NCI-H2196 (cell line): ENCODE data around the gene TOM1L2.
"Not testable (repeated sequence)": the region's sequence is repeated elsewhere in the genome, so short reads cannot be mapped to it uniquely, and the experiment has no call there.

ENCODE experiments used
- DNase-seq: peaks from one replicate; lab custom pipeline; 2025; ENCODE audit not compliant: unreplicated experiment; lab: John Stamatoyannopoulos, UW

Gene TOM1L2

DNA sequence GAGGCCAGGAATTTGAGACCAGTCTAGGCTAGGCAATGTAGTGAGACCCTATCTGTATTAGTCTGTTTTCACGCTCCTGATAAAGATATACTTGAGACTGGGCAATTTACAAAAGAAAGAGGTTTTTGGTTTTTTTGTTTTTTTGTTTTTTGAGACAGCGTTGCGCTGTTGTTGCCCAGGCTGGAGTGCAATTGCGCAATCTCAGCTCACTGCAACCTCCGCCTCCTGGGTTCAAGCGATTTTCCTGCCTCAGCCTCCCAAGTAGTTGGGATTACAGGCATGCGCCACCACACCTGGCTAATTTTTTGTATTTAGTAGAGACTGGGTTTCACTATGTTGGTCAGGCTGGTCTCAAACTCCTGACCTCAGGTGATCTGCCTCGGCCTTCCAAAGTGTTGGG lies 23.7 kb upstream of the TOM1L2 start:
- DNase-seq: not testable (repeated sequence)

DNA sequence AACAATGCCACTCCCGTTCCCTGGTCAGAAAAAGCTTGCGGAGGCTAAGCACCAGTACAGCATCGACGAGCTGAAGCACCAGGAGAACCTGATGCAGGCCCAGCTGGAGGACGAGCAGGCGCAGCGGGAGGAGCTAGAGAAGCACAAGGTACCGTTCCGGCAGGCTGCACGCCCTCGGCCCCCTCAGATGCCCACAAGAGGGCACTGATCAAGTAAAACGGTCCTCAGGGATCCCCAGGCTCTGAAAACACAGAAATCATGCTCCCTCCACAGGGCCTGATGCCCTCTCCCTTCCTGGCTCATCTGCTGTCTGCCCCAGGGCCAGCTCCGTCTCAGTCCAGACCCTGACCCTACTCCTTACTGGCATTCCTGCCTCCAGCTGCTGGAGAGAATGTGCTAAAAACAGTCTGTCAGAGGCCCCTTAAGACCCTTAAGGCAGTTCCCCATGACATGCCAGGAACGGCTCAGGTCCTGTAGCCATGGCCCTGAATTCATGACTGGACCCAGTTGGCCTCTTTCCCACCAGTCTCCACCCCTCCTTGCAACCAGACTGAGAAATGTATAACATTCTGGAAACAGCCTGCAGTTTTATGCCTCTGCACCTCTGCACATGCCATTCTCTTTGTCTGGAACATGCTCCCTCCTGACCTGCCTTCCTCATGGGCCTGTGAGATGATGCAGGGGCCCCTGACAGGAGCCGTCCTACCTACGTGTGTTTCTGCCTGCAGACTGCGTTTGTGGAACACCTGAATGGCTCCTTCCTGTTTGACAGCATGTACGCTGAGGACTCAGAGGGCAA lies 22.3 kb upstream of the TOM1L2 start:
- no peak for DNase-seq

DNA sequence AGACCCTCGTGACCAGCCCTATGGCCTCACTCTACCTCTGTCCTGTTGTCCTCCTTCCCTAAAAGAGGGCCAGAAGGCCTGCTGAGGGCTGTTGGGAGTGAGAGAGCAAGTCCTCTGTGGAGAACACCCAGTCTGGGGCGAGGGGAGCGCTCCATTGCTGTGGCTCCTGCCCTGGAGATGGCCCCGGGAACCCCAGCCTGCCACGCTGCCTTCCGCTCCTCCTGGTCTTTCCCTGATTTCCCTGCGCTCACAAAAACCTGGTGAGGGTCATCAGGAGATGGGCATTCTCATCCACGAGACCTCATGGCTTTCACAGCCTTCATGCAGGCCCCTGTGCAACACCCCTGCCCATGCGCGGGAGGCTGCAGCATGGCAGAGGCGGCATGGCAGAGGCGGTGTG lies 21.7 kb upstream of the TOM1L2 start:
- no peak for DNase-seq

DNA sequence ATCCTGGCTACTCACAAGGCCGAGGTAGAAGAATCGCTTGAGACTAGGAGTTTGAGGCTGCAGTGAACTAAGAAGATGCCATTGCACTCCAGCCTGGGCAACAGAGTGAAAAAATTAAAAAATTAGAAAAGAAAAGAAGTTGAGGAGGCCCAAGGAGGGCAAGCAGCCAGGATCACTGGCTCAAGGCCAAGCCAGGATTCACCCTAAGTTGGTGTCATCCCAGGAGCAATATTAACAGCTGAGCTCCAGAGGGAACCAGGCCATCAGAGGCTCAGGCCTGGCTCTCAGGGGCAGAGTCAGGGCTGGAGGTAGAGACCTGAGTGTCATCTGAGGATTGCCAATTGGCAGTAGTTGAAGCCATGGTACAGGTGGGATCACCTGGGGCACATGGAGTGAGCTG lies 21.2 kb upstream of the TOM1L2 start:
- no peak for DNase-seq

DNA sequence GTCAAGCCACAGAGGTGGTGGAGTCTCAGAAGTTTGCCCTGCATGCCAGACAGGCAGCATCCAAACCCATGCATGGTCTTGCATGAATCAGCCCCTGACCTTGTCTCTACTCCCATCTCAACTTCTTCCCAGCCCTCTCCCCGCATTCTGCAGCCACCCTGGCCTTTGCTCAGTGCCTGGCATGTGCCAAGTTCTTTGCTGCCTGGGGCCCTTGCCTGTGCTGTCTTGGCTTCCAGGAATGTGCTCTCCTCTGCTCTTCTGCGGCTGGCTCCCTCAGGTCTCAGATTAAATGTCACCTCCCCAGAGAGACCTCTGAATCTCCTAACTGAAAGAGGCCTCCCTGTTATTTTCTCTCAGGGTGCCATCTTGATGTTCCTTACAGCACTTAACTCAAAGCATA lies 18.1 kb upstream of the TOM1L2 start:
- DNase-seq: no peak

DNA sequence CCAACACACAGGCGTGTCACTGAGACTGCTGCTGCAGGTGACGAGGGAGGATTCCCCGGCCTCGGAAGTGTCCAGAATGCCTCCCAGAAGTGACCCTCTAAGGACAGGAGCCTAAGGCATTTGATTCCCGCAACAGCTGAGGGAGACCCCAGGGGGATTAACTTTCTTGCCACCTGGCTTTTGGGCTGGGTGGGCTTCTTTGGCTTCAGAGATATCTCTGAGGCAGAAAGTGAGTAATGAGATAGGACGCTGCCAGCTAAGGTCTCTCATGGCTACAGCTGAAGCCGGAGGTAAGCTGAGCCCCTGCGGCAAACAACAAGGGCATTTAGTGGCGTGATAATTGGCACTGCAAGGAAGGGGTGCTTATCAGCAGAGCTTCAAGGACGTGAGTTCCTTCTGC lies 17.4 kb upstream of the TOM1L2 start:
- DNase-seq: no peak

DNA sequence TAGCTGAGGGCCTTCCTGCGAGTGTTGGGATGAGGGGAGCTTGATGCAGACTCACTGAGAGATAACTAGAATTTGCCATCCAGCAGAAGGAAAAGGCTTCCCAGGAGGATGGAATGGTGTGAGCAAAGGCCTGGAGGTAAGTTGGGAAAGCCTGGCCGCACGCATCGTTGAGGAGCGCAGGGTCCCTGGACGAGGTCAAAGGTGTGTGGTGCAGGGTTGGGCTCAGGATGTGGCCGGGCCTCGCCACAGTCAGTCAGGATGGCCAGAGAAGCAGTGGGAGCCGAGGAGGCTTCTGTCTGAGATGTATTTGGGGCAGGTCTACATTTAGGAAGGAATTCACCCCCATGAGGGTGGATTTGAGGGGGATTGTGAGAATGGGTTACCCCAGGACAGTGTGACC lies 16.9 kb upstream of the TOM1L2 start:
- no peak for DNase-seq

DNA sequence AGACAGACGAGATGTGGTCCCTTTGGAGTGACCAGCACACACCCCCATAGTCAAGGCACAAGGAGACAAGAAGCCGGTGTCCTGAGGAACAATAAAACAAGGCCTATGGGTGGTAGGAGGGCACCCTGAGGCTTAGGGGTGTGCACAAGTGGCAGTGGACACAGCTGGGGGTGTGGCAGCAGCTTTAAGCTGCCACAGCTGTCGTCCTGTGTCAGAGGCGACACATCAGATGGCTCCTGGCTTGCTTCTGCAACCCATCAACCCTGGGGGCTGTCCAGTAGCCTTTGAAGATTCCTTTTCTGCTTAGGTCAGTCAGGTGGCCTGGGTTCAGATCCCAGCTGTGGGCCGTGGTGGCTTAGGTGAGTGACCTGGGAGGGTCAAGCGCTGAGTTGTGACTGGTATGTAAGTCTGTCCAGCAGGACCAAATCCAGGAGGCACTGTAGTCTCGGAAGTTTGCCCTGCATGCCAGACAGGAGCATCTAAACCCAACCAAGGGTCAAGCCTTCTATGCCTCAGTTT lies 16.3 kb upstream of the TOM1L2 start:
- no peak for DNase-seq

DNA sequence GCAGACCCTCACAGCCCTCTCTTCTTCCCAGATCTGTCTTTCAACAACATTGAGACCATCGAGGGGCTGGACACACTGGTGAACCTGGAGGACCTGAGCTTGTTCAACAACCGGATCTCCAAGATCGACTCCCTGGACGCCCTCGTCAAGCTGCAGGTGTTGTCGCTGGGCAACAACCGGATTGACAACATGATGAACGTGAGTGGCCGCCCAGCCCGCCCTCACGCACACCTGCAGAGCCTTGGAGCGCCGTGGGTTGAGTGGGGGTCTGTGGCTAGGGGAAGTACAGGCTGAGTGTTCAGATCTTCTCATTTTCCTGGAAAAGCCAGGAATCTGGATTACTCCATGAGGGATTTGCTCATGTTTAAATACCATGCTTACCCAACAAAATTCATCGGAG lies 15.7 kb upstream of the TOM1L2 start:
- DNase-seq: no peak

DNA sequence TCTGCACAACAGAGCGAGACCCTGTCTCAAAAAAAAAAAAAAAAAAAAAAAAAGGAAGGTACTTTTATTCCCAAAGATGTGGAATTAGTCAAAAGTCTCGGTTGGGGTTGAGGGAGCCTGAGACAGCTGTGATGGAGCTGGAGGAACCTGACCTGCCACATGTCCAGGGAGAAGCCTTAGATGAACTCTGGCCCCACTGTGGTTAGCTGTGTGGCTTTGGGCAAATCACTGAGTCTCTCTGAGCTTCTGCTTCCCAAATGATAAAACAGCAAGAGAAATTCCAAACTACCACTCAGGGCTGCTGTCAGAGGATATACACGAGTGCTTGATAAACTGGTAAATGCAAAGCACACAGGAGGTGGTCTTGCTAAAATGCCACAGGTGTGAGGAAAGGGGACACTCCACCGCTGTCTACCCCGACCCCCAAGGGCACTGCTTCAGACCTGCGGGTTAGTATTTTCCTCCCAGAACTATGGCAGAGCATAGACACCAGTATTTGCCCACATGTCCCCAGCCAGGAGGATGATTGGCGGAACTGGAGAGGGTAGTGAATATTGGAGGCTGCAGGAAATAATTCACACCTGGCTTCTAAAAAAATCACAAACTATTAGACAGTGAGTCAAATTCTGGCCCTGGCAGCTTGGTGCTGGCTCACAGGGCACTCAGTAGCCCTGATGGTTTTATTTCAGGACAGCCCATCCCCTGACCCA lies 15.1 kb upstream of the TOM1L2 start:
- no peak for DNase-seq

DNA sequence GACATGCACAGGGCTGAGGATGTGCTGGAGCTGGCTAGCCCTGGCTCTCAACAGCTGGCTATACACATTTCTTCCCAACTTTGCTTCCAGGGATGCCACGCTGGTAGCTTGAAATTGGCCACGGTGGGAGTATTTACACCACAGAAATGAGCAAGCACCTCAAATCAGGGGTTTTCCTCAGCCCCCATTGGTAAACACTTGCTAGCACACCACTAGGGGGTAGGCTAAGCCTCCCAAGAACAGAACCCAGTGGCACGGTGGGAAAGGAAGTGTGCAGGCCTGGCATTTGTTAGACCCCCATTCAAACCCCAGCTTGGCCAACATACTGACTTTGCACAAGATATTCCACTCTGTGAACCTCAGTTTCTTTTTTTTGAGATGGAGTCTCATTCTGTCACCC lies 13.4 kb upstream of the TOM1L2 start:
- DNase-seq: no peak

DNA sequence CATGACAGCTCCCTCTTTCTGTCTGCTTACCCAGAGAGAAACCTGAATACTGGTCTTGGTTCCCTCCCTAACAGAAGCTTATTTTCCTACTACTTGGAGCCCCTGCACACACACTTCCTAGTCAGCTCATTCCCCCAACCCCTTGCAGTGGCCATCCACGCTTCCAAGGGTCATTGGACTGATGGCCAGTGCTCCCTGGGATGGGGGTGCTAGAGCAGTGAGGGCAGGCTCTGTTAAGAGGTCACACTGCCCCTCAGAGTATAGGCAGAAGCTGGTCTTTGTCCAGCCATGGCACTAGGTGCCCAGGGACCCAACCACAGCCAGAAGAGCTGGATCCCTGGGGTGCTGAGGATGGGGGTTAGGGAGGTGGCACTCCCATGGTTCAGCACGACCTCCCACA lies 13.0 kb upstream of the TOM1L2 start:
- no peak for DNase-seq

DNA sequence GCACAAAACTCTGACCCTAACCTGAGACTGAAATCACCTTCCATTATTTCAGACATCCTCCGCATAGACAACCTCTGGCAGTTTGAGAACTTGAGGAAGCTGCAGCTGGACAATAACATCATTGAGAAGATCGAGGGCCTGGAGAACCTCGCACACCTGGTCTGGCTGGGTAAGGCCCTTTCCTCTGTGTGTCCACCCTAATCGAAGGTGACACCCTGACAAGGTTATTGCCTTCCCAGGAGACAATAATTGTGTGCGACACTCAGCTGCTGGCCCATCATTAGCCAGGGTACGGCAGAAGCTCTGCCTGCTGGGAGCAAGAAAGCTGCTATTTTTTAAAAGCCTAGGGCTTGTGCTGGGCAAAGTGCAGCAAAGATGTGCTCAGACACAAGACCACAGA lies 11.6 kb upstream of the TOM1L2 start:
- no peak for DNase-seq

DNA sequence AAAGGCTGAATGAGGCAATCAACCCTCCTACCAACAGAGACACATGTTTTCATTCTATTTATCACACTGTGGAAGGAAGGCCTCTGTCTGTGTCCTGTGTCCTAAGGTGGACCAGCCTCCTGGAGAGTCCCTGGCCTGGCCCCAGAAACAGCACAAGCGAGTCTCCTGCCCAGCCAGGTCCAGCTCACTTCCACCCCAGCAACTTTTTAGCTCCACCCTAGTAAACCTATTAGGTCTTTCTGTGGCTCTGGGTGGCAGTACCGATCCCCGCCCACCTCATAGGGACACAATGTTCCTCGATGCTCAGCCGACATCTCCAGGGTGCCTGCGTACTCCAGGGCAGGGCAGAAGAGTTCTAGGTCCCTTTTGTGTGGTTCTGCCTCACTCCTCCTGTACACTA lies 11.2 kb upstream of the TOM1L2 start:
- DNase-seq: no peak

DNA sequence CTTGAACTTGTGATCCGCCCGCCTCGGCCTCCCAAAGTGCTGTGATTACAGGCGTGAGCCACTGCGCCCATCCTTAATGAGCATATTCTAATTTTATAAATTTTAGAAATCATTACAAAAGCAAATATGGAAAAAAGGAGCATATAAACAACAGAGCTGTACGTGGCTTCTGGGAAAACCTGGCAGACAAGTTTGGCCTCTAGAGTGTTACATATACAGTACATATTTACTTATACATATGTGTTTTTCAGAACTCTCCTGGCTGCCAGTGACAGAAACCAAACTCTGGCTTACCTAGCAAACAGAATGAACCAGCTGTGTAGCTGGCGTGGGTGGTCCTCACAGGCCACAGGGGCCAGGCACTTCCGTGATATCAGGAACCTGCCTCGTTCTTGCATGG lies 10.6 kb upstream of the TOM1L2 start:
- DNase-seq: no peak

DNA sequence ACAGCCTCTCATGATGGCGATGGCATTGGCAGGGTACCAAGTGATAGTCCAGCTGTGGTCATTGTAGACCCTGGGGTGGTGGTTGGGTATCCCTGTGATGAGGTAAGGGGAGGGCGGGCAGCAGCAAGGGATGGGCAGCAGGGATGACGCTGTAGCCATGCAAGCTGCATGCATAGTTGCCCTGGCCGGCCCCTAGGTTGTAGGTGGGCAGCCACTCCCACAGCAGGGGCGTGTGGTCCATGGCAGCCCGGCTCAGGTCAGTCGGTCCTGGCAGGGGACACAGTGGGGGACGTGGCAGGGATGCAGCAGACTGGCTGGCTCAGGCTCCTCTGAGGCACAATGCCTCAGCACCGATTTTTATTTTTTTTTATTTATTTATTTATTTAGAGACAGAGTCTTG lies 9.1 kb upstream of the TOM1L2 start:
- no peak for DNase-seq

DNA sequence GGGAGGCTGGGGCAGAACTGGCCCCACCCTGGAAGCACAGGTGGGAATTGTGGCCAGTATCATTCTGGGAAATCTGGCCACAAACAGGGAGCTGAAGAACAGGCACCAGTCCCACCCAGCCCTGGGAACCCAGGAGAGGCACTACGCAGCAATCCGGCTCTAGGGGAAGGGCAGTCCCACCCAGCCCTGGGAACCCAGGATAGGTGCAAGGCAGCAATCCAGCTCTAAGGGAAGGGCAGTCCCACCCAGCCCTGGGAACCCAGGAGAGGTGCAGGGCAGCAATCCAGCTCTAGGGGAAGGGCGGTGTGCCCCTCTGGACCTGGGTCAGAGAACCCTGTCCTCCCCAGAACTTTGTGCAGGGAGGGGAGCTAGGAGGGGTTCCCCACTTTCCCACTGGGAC lies 7.6 kb upstream of the TOM1L2 start:
- DNase-seq: no peak

DNA sequence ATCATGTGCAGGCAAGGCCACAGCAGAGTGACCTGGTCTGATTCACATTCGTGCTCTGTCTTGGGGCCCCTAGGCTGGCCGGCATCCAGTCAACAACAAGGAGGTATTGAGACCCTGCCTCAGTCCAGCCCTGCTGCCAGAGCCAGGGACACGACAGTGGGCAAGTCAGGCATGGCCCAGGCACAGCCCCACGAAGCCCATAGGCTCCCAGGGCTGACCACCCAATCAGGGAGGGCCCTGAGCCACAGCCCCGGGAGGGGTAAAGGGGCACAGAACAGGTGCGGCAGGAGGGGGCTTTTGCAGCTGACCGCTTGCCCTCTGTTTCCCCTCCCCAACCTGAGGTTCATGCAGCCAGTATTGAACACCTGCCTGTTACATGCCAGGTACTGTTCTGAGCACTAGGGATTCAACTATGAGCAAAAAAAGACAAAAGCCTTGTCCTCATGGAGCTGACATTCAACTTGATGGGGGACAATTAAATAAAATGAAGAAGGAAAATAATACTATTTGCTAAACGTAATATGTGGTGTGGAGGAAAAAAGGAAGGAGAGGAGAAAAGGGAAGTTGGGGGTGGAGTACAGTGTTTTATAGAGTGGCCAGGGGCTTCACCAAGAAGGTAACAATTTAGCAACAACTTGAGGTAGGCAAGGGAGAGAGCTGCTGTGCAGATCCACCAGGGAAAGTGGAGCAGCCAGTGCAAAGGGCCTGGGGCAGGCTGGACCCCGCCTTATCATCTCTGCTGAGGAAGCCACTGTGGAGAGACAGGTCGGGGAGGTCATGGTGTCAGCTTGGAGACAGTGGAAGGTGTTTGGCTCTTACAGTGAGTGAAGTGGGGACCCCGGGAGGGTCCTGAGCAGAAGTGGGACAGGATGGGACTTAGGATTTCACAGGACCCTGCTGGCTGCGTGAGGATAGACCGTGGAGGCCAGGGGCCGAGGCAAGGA lies 6.6 kb upstream of the TOM1L2 start:
- DNase-seq: no peak

DNA sequence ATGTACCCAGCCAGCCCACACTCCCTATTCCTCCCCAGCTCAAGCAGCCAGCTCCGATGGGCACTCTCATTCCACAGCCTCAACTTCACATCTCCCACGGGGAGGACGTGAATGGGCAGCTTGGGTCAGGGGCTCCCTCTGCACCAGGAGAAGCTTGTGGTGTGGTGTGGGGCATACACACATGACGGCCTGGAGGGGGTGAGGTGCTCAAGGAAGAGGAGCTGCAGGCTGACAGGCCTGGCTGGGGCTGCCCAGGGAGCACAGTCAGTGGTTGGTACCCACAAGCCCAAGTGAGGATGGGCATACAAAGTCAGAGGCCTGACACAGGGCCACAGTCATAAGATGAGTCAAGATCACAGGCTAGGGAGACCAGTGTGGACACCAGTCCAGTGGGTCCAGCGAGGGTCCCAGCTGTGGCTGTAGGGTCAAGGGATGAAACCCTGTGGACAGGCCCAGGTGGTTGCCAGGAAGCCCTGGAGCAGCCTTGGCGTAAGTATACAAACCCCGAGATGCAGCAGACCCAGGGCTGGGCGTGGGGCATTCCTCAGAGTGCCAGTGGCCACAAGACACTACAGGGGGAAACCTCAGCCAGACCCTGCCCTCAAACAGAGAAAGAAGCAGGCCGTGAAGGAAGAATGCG lies 4.9 kb upstream of the TOM1L2 start:
- no peak for DNase-seq

DNA sequence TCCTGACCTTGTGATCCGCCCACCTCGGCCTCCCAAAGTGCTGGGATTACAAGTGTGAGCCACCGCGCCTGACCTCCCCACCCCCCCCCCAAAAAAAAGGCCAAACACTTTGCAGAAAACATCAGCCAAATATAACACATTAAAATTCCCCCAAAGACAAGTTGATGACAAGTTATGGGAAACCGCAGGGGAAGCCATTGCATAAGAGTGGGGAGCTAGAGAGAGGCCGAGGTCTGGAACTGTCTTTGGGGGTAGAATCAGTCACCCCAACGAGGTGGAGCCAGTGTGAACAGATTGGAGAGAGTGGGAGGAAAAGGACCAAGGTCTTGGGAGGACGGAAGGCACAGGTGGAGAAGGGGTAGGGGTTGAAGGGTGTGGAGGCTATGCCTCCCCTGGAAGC lies 3.2 kb upstream of the TOM1L2 start:
- no peak for DNase-seq

DNA sequence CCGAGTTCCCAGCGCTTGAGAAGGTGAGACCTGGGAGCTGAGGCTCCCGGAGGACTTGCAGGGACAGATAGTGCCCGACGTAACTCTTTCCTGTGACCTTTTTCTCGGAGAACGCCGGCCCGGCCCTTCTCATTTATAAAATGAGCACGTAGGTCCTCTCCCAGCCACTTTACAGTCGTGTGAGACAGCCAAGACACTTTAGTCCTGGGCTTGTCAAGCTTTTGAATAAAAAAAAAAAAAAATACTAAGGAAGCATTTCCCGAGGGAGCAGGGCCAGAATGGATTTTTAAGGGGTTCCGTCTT lies 703 bp upstream of the TOM1L2 start:
- no peak for DNase-seq
